Measurements from ENCODE around the gene AK4. TPM values are rescaled to one million over a fixed set of nuclear protein-coding genes. Genes with fewer than 3 reads are reported as not detected.

The AK4 gene
- total RNA-seq, 4 donors from 2014 or later, result 1.4 to 2.6 (median 1.8) TPM

- intact Hi-C loops (cut with DNase I; ENCODE audit: low total_unique reads), result no loop called here
- no peak overlapping the region for H3K27ac ChIP-seq
- H3K4me3 ChIP-seq, result no peak overlapping the region
- no peaks in the 10 kb centered on the region for H3K36me3 ChIP-seq
- in situ Hi-C loops (cut with MboI; ENCODE audit: low sequenced_read_pairs in 4 of 4), result no loop called here
- H3K27me3 ChIP-seq, result no peaks in the 10 kb centered on the region
- no peaks in the 10 kb centered on the region for H3K9me3 ChIP-seq
- no peaks in the 10 kb centered on the region for H3K4me1 ChIP-seq
- DNase-seq (no peak), ATAC-seq (no peak)
- TF ChIP-seq CTCF (IDR thresholded peaks at IDR 0.05 in 4 of 5, conservative IDR thresholded peaks at IDR 0.05 in 1 of 5), result no peak
- TF ChIP-seq POLR2A (IDR thresholded peaks at IDR 0.05), result no peak
Measured at GRCh38 chr1:65164633-65165032, 16.6 kb downstream of the AK4 start.

- no peak overlapping the region for H3K4me3 ChIP-seq
- H3K27me3 ChIP-seq, result no peaks in the 10 kb centered on the region
- H3K4me1 ChIP-seq, result no peaks in the 10 kb centered on the region
- no peaks in the 10 kb centered on the region for H3K9me3 ChIP-seq
- in situ Hi-C loops (cut with MboI; ENCODE audit: low sequenced_read_pairs in 4 of 4) (no loop called here), intact Hi-C loops (cut with DNase I; ENCODE audit: low total_unique reads) (no loop called here)
- H3K36me3 ChIP-seq, result no peaks in the 10 kb centered on the region
- ATAC-seq, result no peak
- no peak for TF ChIP-seq POLR2A (IDR thresholded peaks at IDR 0.05)
- TF ChIP-seq CTCF (IDR thresholded peaks at IDR 0.05 in 4 of 5, conservative IDR thresholded peaks at IDR 0.05 in 1 of 5), result no peak
- no peak for DNase-seq
- no peak overlapping the region for H3K27ac ChIP-seq
Measured at GRCh38 chr1:65165269-65165993, 17.4 kb downstream of the AK4 start.

GRCh38 chr1:65166572-65167305 lies 18.7 kb downstream of the AK4 start:
- DNase-seq (no peak), ATAC-seq (no peak)
- Histone ChIP-seq H3K4me3 (no peak overlapping the region), H3K4me1 (peaks cover 0 to 5% of the 10 kb centered on the region in 2 donors), H3K9me3 (no peaks in the 10 kb centered on the region), H3K36me3 (no peaks in the 10 kb centered on the region), H3K27ac (no peak overlapping the region), H3K27me3 (no peaks in the 10 kb centered on the region)
- in situ Hi-C loops (cut with MboI; ENCODE audit: low sequenced_read_pairs in 4 of 4) (no loop called here), intact Hi-C loops (cut with DNase I; ENCODE audit: low total_unique reads) (no loop called here)
- TF ChIP-seq CTCF (IDR thresholded peaks at IDR 0.05 in 4 of 5, conservative IDR thresholded peaks at IDR 0.05 in 1 of 5) (no peak), POLR2A (IDR thresholded peaks at IDR 0.05) (no peak)

- DNase-seq (no peak), ATAC-seq (no peak)
- TF ChIP-seq CTCF (IDR thresholded peaks at IDR 0.05 in 4 of 5, conservative IDR thresholded peaks at IDR 0.05 in 1 of 5), result no peak
- no peak for TF ChIP-seq POLR2A (IDR thresholded peaks at IDR 0.05)
- Histone ChIP-seq H3K36me3 (no peaks in the 10 kb centered on the region), H3K9me3 (no peaks in the 10 kb centered on the region), H3K27ac (no peak overlapping the region), H3K4me3 (no peak overlapping the region), H3K27me3 (no peaks in the 10 kb centered on the region), H3K4me1 (peaks cover 0 to 5% of the 10 kb centered on the region in 2 donors)
- in situ Hi-C loops (cut with MboI; ENCODE audit: low sequenced_read_pairs in 4 of 4) (no loop called here), intact Hi-C loops (cut with DNase I; ENCODE audit: low total_unique reads) (no loop called here)
Measured at GRCh38 chr1:65167586-65168242, 19.7 kb downstream of the AK4 start.
